MM.1S (cell line): Measurements from ENCODE around the gene SH2D1B.

Experiments used
- CTCF ChIP-seq: fragments of 300-600 bp; sonication (generic); IDR thresholded peaks from 2 replicates; pipeline ENCODE4 v1.5.1; 2016; ENCODE audit warnings: antibody characterized with exemption, low read length, mixed read lengths
- EZH2 ChIP-seq: fragments of 300-600 bp; sonication (generic); optimal IDR thresholded peaks from 2 replicates; pipeline ENCODE3; 2017; ENCODE audit warnings: low read depth, mild to moderate bottlenecking, antibody characterized with exemption, low read length, mixed read lengths
- EZH2phosphoT487 ChIP-seq: fragments of 300-600 bp; sonication (generic); IDR thresholded peaks from 2 replicates; pipeline ENCODE4 v1.6.1; 2018; ENCODE audit warnings: antibody characterized with exemption, low read length

GRCh38 chr1:162349635-162350330 is 62.2 kb downstream of the SH2D1B start:
- no peak for TF ChIP-seq CTCF
- no peak for TF ChIP-seq EZH2phosphoT487
- no peak for TF ChIP-seq EZH2
